Esophagus muscularis mucosa (tissue), 3 donors: Measurements from ENCODE around the gene TRERF1.

ENCODE experiments used
- POLR2A ChIP-seq: fragments of 450-650 bp; IDR thresholded peaks from one replicate; pipeline ENCODE4 v1.6.1; 2017; ENCODE audit warnings: antibody characterized with exemption, moderate library complexity, mild to moderate bottlenecking, low read depth
- TF ChIP-seq, protein P1 (sequence below), 3 experiments: fragments of 200-600 bp in 2 of 3; fragments of 450-650 bp in 1 of 3; sonication (generic) in 2 of 3; IDR thresholded peaks; one replicate each; pipeline ENCODE4 v1.5.1; 2017 to 2019; ENCODE audit warnings: antibody characterized with exemption in 3 of 3, mild to moderate bottlenecking in 2 of 3, moderate library complexity in 1 of 3

DNA sequence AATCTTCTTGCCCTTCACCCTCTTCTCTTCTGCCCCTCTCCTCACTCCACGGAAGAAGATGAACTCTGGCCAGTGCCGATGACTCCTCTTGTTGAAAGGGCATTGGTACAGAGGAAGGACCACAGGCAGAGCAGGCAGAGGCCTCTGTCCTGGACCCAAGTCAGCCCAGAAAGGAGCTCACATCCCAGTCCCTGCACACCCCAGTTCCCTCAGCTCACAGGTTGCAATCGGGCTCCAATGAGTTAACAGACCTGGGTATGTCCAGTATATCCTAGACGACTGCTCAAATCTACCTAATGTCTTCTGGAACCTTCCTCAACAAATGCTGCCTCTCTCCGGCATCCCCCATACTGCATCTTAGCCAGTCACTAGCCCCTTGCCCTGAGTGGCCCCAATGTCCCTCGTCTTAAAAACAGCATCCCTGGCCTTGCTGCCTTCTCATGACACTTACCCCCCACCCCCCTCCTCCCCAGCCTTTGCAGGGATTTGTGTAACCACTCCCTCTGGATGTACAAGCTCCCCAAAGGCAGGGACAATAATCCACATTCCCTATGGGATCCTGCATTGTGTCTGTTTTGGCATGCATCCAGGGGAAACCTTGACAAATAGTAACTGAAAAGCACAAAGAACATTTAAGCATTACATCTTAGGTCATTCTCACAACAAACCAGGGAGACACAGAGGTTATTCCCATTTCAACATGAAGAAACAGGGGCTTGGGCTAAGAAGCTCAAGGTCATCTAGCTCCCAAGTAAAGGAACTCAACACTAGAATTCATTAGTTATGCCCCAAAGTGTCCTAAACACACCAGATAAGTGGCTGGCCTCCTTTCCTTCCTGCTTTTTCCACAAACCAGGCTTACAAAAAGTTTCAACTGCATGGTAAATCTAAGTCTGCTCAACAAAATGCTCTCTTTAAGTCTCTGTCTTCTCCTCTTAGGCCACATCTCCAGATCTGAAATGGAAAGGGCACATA lies 45.1 kb downstream of the TRERF1 start:
- TF ChIP-seq, protein P1, sequence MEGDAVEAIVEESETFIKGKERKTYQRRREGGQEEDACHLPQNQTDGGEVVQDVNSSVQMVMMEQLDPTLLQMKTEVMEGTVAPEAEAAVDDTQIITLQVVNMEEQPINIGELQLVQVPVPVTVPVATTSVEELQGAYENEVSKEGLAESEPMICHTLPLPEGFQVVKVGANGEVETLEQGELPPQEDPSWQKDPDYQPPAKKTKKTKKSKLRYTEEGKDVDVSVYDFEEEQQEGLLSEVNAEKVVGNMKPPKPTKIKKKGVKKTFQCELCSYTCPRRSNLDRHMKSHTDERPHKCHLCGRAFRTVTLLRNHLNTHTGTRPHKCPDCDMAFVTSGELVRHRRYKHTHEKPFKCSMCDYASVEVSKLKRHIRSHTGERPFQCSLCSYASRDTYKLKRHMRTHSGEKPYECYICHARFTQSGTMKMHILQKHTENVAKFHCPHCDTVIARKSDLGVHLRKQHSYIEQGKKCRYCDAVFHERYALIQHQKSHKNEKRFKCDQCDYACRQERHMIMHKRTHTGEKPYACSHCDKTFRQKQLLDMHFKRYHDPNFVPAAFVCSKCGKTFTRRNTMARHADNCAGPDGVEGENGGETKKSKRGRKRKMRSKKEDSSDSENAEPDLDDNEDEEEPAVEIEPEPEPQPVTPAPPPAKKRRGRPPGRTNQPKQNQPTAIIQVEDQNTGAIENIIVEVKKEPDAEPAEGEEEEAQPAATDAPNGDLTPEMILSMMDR (IDR thresholded peaks at IDR 0.05): no peak
- no peak for TF ChIP-seq POLR2A
